Upper lobe of left lung (tissue), 6 donors: ENCODE results near the gene SSPN. TPM values are rescaled to one million over a fixed set of nuclear protein-coding genes. Genes with fewer than 3 reads are reported as not detected.
A peak's percentile ranks its signal among the peaks of the same experiment; 100 is the strongest.

Experiments
- ATAC-seq, 2 donors: fragments of 200-7000 bp; cut with Tn5 transposase; one replicate each; pipeline ENCODE4 v1.9.1; 2022; ENCODE audit warnings: mild to moderate bottlenecking in 2 of 2, moderate library complexity in 2 of 2; ENCODE audit not compliant: low FRiP score in 2 of 2
- DNase-seq, 2 donors: peaks; one replicate each; pipeline ENCODE4 v3.0.0-alpha.2; 2019 to 2020
- H3K27ac ChIP-seq, 4 donors: fragments of 200-600 bp; sonication (generic); one replicate each; pipeline ENCODE4 v1.5.1; 2016 to 2019
- H3K27me3 ChIP-seq, 4 donors: fragments of 200-600 bp; sonication (generic); one replicate each; pipeline ENCODE4 v1.5.1; 2017 to 2019
- H3K36me3 ChIP-seq, 4 donors: fragments of 200-600 bp; sonication (generic); one replicate each; pipeline ENCODE4 v1.5.1; 2016 to 2019
- H3K4me1 ChIP-seq, 4 donors: fragments of 200-600 bp; sonication (generic); one replicate each; pipeline ENCODE4 v1.5.1; 2018 to 2019
- H3K4me3 ChIP-seq, 4 donors: fragments of 200-600 bp; sonication (generic); one replicate each; pipeline ENCODE4 v1.5.1; 2017 to 2019; ENCODE audit warnings: mild to moderate bottlenecking in 2 of 4, moderate library complexity in 1 of 4
- H3K9me3 ChIP-seq, 4 donors: fragments of 200-600 bp; sonication (generic); one replicate each; pipeline ENCODE4 v1.5.1; 2018 to 2019
- EP300 ChIP-seq, 4 donors: sonication (generic); formaldehyde crosslinking; IDR thresholded peaks; one replicate each; pipeline ENCODE4 v1.5.1; 2017; ENCODE audit warnings: antibody characterized with exemption in 4 of 4, control low read depth in 2 of 4
- POLR2A ChIP-seq, 4 donors: fragments of 450-650 bp; IDR thresholded peaks; one replicate each; pipeline ENCODE4 v1.5.1; 2016 to 2017; ENCODE audit warnings: antibody characterized with exemption in 4 of 4, mild to moderate bottlenecking in 2 of 4
- POLR2AphosphoS5 ChIP-seq, 2 donors: sonication (generic); formaldehyde crosslinking; IDR thresholded peaks; one replicate each; pipeline ENCODE4 v1.5.1; 2017; ENCODE audit warnings: antibody characterized with exemption in 2 of 2
- WGBS, 2 donors: methylation state at CpG; one replicate each; pipeline ENCODE4 v1.1.5; 2017 to 2018; 5-methylcytosine and 5-hydroxymethylcytosine counted together
- total RNA-seq, 6 donors: library from RNA; depleted of rRNA in 4 of 6; stranded (reverse); fragments of >200 nt in 4 of 6; gene quantifications; one replicate each; pipeline versions ENCODE4 v1.1.0 to v1.2.1, GENCODE V29; 2016 to 2021
- TF ChIP-seq, protein P1 (sequence below), 6 experiments: fragments of 450-650 bp in 4 of 6; fragments of 200-600 bp in 2 of 6; sonication (generic) in 2 of 6; IDR thresholded peaks; one replicate each; pipeline ENCODE4 v1.5.1; 2016 to 2019; ENCODE audit warnings: antibody characterized with exemption in 6 of 6
- donor health status: DM: no; HTN: no; CAD: no; lungs with moderate emphysema.
- donor health status: DM: no; HTN: yes; CAD: no; lungs with severe emphysema.

Gene SSPN
- total RNA-seq, 6 donors from 2014 or later = 1.0 to 38.8 (median 10.0) TPM

GRCh38 chr12:26297396-26298070 lies 102.2 kb downstream of the SSPN start:
- DNase-seq (no peak), ATAC-seq (no peak)
- peaks cover 0 to 7% (median 6%) of the 10 kb centered on the region in 4 donors for H3K4me1 ChIP-seq
- 88 to 89% methylated on average over 8 of the region's 8 CpGs for WGBS, 2 donors
- H3K27me3 ChIP-seq = no peaks in the 10 kb centered on the region
- no peaks in the 10 kb centered on the region for H3K36me3 ChIP-seq
- TF ChIP-seq POLR2A (IDR thresholded peaks at IDR 0.05) = no peak
- TF ChIP-seq EP300 (IDR thresholded peaks at IDR 0.05) = no peak
- no peak for TF ChIP-seq POLR2AphosphoS5 (IDR thresholded peaks at IDR 0.05)
- TF ChIP-seq, protein P1, sequence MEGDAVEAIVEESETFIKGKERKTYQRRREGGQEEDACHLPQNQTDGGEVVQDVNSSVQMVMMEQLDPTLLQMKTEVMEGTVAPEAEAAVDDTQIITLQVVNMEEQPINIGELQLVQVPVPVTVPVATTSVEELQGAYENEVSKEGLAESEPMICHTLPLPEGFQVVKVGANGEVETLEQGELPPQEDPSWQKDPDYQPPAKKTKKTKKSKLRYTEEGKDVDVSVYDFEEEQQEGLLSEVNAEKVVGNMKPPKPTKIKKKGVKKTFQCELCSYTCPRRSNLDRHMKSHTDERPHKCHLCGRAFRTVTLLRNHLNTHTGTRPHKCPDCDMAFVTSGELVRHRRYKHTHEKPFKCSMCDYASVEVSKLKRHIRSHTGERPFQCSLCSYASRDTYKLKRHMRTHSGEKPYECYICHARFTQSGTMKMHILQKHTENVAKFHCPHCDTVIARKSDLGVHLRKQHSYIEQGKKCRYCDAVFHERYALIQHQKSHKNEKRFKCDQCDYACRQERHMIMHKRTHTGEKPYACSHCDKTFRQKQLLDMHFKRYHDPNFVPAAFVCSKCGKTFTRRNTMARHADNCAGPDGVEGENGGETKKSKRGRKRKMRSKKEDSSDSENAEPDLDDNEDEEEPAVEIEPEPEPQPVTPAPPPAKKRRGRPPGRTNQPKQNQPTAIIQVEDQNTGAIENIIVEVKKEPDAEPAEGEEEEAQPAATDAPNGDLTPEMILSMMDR (IDR thresholded peaks at IDR 0.05) = no peak
- H3K4me3 ChIP-seq = no peak overlapping the region
- H3K9me3 ChIP-seq = no peaks in the 10 kb centered on the region
- H3K27ac ChIP-seq = no peak overlapping the region

DNA sequence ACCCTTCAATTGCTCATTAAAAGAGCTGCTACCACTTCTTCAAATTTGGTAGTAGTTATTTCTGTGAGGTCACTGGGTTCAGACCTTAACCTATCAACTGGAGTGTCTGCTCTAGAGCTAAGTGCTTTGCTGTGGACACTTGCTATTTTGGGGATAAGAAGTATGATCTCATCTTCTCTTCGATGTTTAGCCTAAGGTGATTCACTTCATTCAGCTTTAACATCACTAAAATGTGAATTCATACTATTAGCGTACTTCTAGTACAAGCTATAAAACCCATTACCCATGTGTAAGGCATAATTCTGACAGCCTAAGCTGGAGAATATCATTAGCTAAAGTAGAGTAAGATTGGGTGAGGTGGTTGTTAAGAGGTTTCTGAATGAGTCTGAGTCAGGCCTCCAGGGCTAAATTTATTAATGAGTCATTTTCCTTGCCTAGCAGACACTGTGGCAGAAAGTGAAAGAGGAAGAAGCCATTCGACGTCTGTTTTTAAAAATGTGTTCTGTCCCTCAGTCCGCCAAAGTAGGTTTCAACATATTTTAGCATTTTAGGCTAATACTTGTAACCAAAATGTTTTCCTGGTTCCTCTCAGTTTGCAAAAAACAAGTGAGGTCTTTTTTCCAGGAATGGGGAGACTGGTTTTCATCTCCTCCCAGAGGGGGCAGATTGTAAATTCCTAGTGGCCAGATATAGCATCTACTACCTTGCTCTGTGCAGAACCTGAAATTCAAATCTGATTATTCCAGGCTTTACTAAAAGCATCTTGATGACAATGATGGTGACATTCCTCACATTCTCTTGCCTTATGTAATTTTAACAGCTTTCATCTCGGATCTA lies 103.6 kb downstream of the SSPN start:
- no peaks in the 10 kb centered on the region for H3K36me3 ChIP-seq
- TF ChIP-seq, protein P1 (IDR thresholded peaks at IDR 0.05) = peak in 4 of 6 experiments; percentile 11 to 53 (median 34)
- TF ChIP-seq EP300 (IDR thresholded peaks at IDR 0.05) = no peak
- TF ChIP-seq POLR2A (IDR thresholded peaks at IDR 0.05) = peak in 1 of 4 donors; percentile 19
- H3K4me1 ChIP-seq = peaks cover 0 to 7% (median 6%) of the 10 kb centered on the region in 4 donors
- ATAC-seq (peak; percentile 89 to 97), DNase-seq (no peak)
- WGBS, 2 donors = 35 to 44% methylated on average over 6 of the region's 6 CpGs
- no peaks in the 10 kb centered on the region for H3K27me3 ChIP-seq
- H3K27ac ChIP-seq = peak overlapping the region; percentile 21 to 71 (median 48)
- no peaks in the 10 kb centered on the region for H3K9me3 ChIP-seq
- peak overlapping the region in 2 of 4 donors; percentile 8 to 26 for H3K4me3 ChIP-seq

DNA sequence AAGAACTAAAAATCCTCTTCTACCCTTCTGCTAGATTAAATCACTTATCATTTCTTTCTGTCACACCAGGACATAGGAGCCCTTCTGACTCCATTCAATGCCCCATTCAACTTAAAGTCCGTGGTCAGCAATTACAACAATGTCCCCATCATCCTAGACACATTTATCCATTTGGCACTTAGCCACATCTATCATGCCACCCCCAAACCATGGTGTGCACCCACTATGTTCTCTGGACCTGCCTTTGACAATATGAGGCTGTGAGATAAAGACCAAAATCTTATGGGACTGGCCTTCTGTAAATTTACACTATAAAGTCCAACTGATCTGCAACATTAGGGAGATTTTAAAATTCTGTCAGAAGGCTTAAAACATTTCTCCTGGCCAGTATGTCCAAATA lies 104.4 kb downstream of the SSPN start:
- Histone ChIP-seq H3K4me3 (no peak overlapping the region), H3K27me3 (no peaks in the 10 kb centered on the region), H3K27ac (peak overlapping the region in 1 of 4 donors; percentile 29), H3K4me1 (peaks cover 0 to 7% (median 6%) of the 10 kb centered on the region in 4 donors), H3K9me3 (no peaks in the 10 kb centered on the region), H3K36me3 (no peaks in the 10 kb centered on the region)
- no peak for DNase-seq
- WGBS, 2 donors = 81 to 91% methylated on average over 1 of the region's 1 CpG
- no peak for TF ChIP-seq POLR2AphosphoS5 (IDR thresholded peaks at IDR 0.05)
- no peak for TF ChIP-seq EP300 (IDR thresholded peaks at IDR 0.05)
- TF ChIP-seq, protein P1 (IDR thresholded peaks at IDR 0.05) = no peak
- TF ChIP-seq POLR2A (IDR thresholded peaks at IDR 0.05) = no peak
- no peak for ATAC-seq

Other genes with a start within 250 kb of the SSPN start
- gene RASSF8, start 236.9 kb upstream of the SSPN start, total RNA-seq = 10 to 100 TPM; 23.0 to 78.5 (median 60.7) TPM
- gene BHLHE41, start 70.5 kb upstream of the SSPN start, total RNA-seq = 10 to 100 TPM in 5 of 6 donors, 1 to 10 TPM in 1; 9.3 to 78.6 (median 35.2) TPM